Ishikawa (cell line): ENCODE data around the gene STYK1.

Experiments used
- CEBPB ChIP-seq: IDR thresholded peaks from 2 replicates; pipeline ENCODE4 v1.6.1; 2012
- CREB1 ChIP-seq: IDR thresholded peaks from 2 replicates; pipeline ENCODE4 v1.6.1; 2012; ENCODE audit warnings: low read depth
- EGR1 ChIP-seq: IDR thresholded peaks from 2 replicates; pipeline ENCODE4 v1.6.1; 2012
- EP300 ChIP-seq: IDR thresholded peaks from 2 replicates; pipeline ENCODE4 v1.6.1; 2012; ENCODE audit warnings: borderline replicate concordance
- FOXM1 ChIP-seq: IDR thresholded peaks from 2 replicates; pipeline ENCODE4 v1.6.1; 2012; ENCODE audit warnings: low read depth, borderline replicate concordance
- NFIC ChIP-seq: IDR thresholded peaks from 2 replicates; pipeline ENCODE4 v1.6.1; 2012
- RAD21 ChIP-seq: IDR thresholded peaks from 2 replicates; pipeline ENCODE4 v1.6.1; 2012; ENCODE audit warnings: low read depth
- REST ChIP-seq: IDR thresholded peaks from 2 replicates; pipeline ENCODE4 v1.6.1; 2012; ENCODE audit warnings: low read depth, mild to moderate bottlenecking
- TAF1 ChIP-seq: IDR thresholded peaks from 2 replicates; pipeline ENCODE4 v1.6.1; 2012; ENCODE audit warnings: low read depth, mild to moderate bottlenecking
- TCF12 ChIP-seq: IDR thresholded peaks from 2 replicates; pipeline ENCODE4 v1.6.1; 2012; ENCODE audit warnings: low read depth
- TEAD4 ChIP-seq: IDR thresholded peaks from 2 replicates; pipeline ENCODE4 v1.6.1; 2012
- USF1 ChIP-seq: IDR thresholded peaks from 2 replicates; pipeline ENCODE4 v1.6.1; 2012
- YY1 ChIP-seq: IDR thresholded peaks from 2 replicates; pipeline ENCODE4 v1.6.1; 2012; ENCODE audit warnings: low read depth
- ZBTB7A ChIP-seq: IDR thresholded peaks from 2 replicates; pipeline ENCODE4 v1.6.1; 2012; ENCODE audit warnings: low read depth
- TF ChIP-seq, protein P1 (sequence below): IDR thresholded peaks from 2 replicates; pipeline ENCODE4 v1.6.1; 2012

The STYK1 gene

DNA sequence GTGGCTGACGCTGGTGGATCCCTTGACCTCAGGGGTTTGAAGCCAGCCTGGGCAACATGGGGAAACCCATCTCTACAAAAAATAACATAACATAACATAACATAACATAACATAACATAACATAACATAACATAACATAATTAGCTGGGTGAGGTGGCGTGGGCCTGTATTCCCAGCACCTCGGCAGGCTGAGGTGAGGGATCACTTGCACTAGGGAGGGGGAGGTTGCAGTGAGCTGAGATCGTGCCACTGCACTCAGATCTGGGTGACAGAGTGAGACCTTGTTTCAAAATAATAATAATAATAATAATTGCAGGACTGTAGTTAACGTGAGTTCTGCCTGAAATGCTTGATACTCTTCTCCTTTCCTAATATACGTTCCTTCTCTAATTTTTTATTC lies 61.7 kb downstream of the STYK1 start:
- no peak for TF ChIP-seq FOXM1
- no peak for TF ChIP-seq TEAD4
- no peak for TF ChIP-seq NFIC
- TF ChIP-seq, protein P1, sequence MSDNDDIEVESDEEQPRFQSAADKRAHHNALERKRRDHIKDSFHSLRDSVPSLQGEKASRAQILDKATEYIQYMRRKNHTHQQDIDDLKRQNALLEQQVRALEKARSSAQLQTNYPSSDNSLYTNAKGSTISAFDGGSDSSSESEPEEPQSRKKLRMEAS, result no peak
- TF ChIP-seq ZBTB7A, result no peak
- no peak for TF ChIP-seq USF1
- no peak for TF ChIP-seq YY1

DNA sequence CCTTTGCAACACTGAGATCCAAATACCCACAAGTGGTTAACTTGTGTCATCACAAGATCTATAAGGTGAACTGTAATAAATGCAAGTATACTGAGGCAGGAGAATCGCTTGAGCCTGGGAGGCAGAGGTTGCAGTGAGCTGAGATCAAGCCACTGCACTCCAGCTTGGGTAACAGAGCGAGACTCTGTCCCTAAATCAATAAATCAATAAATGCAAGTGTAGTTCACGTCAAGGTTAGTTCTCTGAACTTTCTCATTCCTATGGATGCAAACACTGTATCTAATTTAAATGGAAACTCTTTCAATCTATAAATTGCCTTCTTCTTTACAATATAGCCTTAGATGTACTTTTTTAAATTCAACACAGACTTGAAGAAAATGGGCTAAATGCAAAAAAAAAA lies 63.7 kb downstream of the STYK1 start:
- no peak for TF ChIP-seq NFIC
- no peak for TF ChIP-seq TCF12
- TF ChIP-seq EGR1, result no peak
- no peak for TF ChIP-seq EP300

DNA sequence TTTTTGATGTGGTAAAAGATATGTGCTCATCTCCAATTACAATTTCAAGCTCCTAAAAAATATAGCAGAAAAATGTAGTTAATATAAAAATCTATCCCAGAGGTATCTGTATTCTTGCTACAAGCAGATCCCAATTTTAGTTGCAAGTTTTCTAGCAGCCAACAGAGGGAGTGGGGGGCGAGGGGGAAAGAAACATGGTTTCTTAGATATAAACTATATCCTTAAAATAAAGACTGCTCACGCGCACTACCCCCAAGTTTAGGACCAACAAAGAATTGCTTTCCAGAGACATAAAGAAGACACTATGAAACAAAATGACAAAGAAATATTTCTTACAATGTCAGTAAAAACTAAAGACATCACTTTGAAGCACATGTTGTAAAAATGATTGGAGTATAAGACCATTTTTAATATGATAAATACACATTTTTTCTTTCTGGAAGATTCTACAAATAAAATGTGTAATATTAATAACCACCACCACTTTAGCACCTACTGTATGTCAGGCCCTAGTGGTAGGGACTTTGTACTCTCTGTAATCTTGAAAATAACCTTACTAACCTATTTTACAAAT lies 65.9 kb downstream of the STYK1 start:
- peak; percentile 25; the same call in 1 of the 2 replicates for TF ChIP-seq RAD21
- TF ChIP-seq YY1, result no peak
- no peak for TF ChIP-seq USF1
- TF ChIP-seq EGR1, result no peak

DNA sequence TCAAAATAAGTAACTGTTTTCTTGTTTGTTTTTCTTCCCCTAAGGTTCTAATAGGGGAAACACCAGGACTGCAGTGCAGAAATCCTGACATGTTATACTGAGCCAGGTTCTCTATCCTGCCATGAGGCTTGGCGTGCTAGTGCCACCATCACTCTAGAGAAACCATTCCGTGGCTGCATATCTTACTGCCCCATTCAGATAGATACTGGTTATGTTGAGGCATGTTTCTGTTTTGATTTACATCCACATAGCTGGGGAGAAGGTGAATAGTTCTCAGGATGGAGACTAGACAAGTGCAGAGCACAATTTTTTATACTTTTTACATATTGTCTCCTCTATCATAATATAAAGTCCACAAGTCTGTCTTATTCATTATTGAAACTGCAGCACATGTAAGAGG lies 72.0 kb downstream of the STYK1 start:
- no peak for TF ChIP-seq REST

- TF ChIP-seq REST (no peak), USF1 (no peak), NFIC (no peak), ZBTB7A (no peak), CEBPB (no peak), FOXM1 (no peak), RAD21 (no peak), YY1 (no peak), TCF12 (no peak), TEAD4 (no peak), EGR1 (no peak), TAF1 (no peak)
Observed at GRCh38 chr12:10600988-10601387, 72.9 kb downstream of the STYK1 start.

DNA sequence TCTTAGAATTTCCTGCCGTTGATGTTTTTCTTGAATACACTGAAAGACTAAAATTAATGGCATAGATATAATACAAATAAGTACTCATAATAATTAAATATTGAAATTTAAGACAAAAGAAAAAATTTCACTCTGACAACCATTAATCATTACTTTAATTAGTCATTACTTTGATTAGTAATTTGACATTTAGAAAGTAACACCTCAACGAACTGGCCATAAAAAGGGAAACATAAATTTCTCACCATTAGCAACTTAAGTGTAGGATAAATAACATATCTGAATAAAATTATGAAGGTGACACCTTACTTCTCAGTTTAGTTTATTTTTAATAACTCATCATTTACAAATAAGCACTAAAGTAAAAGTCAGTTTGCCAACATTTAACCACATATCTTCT lies 78.0 kb downstream of the STYK1 start:
- TF ChIP-seq CREB1 (no peak), USF1 (no peak), TCF12 (no peak), ZBTB7A (no peak), EP300 (no peak)

DNA sequence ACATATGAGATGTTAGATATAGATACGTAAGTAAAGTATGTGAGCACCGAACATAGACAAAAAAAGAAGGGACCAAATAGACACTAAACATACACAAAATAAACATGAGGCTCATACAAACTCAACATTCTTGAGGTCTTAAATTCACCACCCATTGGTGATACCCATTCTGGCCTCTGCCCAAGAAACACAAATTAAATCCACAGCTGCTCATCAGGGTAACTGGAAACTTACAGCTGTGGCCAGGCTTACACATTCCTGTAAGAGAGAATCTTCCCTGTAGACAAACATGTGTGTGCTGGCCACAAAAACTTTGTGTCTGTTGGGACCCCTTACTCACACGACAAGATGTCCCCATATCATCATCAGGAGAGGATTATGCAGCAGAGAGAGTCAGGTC lies 82.9 kb downstream of the STYK1 start:
- no peak for TF ChIP-seq REST
- no peak for TF ChIP-seq TAF1
- no peak for TF ChIP-seq ZBTB7A
- TF ChIP-seq, protein P1, result no peak
- TF ChIP-seq CEBPB, result no peak
- no peak for TF ChIP-seq RAD21
- no peak for TF ChIP-seq USF1
- TF ChIP-seq EP300, result no peak
- no peak for TF ChIP-seq EGR1
